Adrenal gland (tissue), 12 donors: ENCODE measurements around the gene PEF1. TPM values are rescaled to one million over a fixed set of nuclear protein-coding genes. Genes with fewer than 3 reads are reported as not detected.

Experiments
- DNase-seq, 7 donors: peaks; one replicate each; pipeline ENCODE4 v3.0.0-alpha.2; 2019 to 2020
- H3K27ac ChIP-seq, 5 donors: fragments of 200-600 bp; sonication (generic) in 4 of 5; 1 replicate in 3 of 5; 2 replicates in 2 of 5; pipeline versions ENCODE4 v1.5.1 to v1.8.0; 2016 to 2020; ENCODE audit warnings: mild to moderate bottlenecking in 1 of 5
- H3K27me3 ChIP-seq: fragments of 200-600 bp; 2 replicates; pipeline ENCODE4 v1.8.0; 2021
- H3K36me3 ChIP-seq, 2 donors: fragments of 200-600 bp; replicated peaks in 1 of 2; 1 replicate in 1 of 2; 2 replicates in 1 of 2; pipeline versions ENCODE4 v1.5.1 to v1.8.0; 2018 to 2022
- H3K4me1 ChIP-seq, 2 donors: fragments of 200-600 bp; replicated peaks in 1 of 2; 1 replicate in 1 of 2; 2 replicates in 1 of 2; pipeline versions ENCODE4 v1.5.1 to v1.8.0; 2018 to 2021
- H3K4me3 ChIP-seq, 4 donors: fragments of 200-600 bp; sonication (generic) in 3 of 4; one replicate each; pipeline ENCODE4 v1.5.1; 2016 to 2018
- H3K9me3 ChIP-seq, 3 donors: fragments of 200-600 bp; sonication (generic) in 1 of 3; replicated peaks in 1 of 3; 1 replicate in 2 of 3; 2 replicates in 1 of 3; pipeline versions ENCODE4 v1.5.1 to v1.8.0; 2016 to 2021
- POLR2A ChIP-seq, 2 donors: fragments of 450-650 bp; IDR thresholded peaks; one replicate each; pipeline ENCODE4 v1.6.1; 2017; ENCODE audit warnings: antibody characterized with exemption in 2 of 2, mild to moderate bottlenecking in 2 of 2, moderate library complexity in 1 of 2
- WGBS, 4 donors: extraction: QIAGEN DNeasy Blood & Tissue Kit in 2 of 4; methylation state at CpG; one replicate each; pipeline versions ENCODE4 v1.1.5 to v1.1.7; 2013 to 2017; 5-methylcytosine and 5-hydroxymethylcytosine counted together
- intact Hi-C, 2 donors: fragments of 100-400 bp; cut with DNase I; formaldehyde crosslinking; loops; one replicate each; pipeline versions ENCODE4 v1.14.1 to v1.15.0; 2022 to 2023
- polyA plus RNA-seq, 3 donors: library from polyadenylated mRNA; stranded (reverse); fragments of 200-250 nt in 2 of 3; fragments of 350-450 nt in 1 of 3; fragmentation: Illumina TruSeq in 1 of 3; extraction: RNeasy Lipid Tissue Mini Kit (QIAGEN cat#74804) in 1 of 3; gene quantifications; one replicate each; pipeline ENCODE4 v1.2.3, GENCODE V29; 2013 to 2014
- total RNA-seq, 9 donors: library from RNA; depleted of rRNA in 4 of 9; stranded (reverse); fragments of >200 nt in 4 of 9; fragments of 120-200 nt in 1 of 9; fragmentation: NEBNext Ultra II Directional in 1 of 9; extraction: Animal tissue kit (Norgen Biotek cat#: 25700) in 1 of 9; gene quantifications; one replicate each; pipeline versions ENCODE4 v1.1.0 to v1.2.4, GENCODE V29; 2013 to 2023
- TF ChIP-seq, protein P1 (sequence below), 6 experiments: fragments of 450-650 bp in 4 of 6; fragments of 200-600 bp in 2 of 6; sonication (generic) in 1 of 6; IDR thresholded peaks; 1 replicate in 5 of 6; 2 replicates in 1 of 6; pipeline versions ENCODE4 v1.5.1 to v1.8.0; 2016 to 2021; ENCODE audit warnings: antibody characterized with exemption in 6 of 6, mild to moderate bottlenecking in 2 of 6, moderate library complexity in 1 of 6
- donor health status: healthy with polysubstance abuse.
- donor health status: Bipolar disorder and iron deficiency.
- donor health status: DM: yes; HTN: yes; CAD: no.
- donor health status: DM: no; HTN: no; CAD: no.
- donor health status: DM: no; HTN: no; CAD: no.
- donor health status: DM: yes; HTN: yes; CAD: no.

PEF1 gene
- total and polyA plus RNA-seq, 12 donors: 58.2 to 132 (median 86.2) TPM

DNA sequence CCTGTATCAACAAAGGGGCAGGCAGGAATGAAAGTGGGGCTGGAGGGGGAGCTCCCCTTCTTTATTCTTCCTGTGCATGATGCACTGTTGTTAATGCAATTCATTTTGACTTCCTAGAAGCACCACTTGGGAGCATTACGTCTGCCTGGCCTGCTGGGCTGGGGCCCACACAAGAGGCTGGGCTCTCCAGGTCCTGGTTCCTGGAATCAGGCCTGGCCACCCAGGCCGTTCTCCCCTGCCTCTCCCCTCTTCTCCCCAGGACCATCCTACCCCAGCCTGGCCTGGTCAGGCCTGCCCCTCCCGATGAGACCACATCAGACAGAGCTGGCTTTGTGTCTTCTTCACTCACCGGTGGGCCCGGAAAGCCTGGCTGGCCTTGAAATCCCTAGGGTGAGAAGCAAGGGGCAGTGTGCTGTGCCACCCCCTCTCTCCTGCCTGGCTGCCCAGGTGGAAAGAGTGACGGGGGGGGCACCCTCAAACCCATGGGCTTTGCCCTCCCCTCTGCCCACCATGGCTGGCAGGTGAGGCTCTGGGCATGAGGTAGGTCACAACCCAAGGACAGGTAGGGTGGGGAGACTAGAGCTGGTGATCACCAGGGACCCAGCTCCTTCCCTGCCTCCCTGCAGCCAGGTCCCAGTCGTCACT is 20.7 kb upstream of the PEF1 start:
- H3K27ac ChIP-seq: peak overlapping the region in 2 of 5 donors; percentile 26 to 61
- intact Hi-C loops: loop anchor here (2.0 to 10.0 kb wide), 4 partner anchors 49 to 299 kb away; no protein-coding TSS in a partner anchor
- H3K27me3 ChIP-seq: no peaks in the 10 kb centered on the region
- no peak for DNase-seq
- no peaks in the 10 kb centered on the region for H3K9me3 ChIP-seq
- H3K36me3 ChIP-seq: no peaks in the 10 kb centered on the region
- 59 to 79% (median 73%) methylated on average over 6 to 7 of the region's 7 CpGs for WGBS, 4 donors
- TF ChIP-seq, protein P1, sequence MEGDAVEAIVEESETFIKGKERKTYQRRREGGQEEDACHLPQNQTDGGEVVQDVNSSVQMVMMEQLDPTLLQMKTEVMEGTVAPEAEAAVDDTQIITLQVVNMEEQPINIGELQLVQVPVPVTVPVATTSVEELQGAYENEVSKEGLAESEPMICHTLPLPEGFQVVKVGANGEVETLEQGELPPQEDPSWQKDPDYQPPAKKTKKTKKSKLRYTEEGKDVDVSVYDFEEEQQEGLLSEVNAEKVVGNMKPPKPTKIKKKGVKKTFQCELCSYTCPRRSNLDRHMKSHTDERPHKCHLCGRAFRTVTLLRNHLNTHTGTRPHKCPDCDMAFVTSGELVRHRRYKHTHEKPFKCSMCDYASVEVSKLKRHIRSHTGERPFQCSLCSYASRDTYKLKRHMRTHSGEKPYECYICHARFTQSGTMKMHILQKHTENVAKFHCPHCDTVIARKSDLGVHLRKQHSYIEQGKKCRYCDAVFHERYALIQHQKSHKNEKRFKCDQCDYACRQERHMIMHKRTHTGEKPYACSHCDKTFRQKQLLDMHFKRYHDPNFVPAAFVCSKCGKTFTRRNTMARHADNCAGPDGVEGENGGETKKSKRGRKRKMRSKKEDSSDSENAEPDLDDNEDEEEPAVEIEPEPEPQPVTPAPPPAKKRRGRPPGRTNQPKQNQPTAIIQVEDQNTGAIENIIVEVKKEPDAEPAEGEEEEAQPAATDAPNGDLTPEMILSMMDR (IDR thresholded peaks at IDR 0.05): no peak
- TF ChIP-seq POLR2A (IDR thresholded peaks at IDR 0.05): no peak
- no peak overlapping the region for H3K4me3 ChIP-seq
- H3K4me1 ChIP-seq: peaks cover 6 to 10% of the 10 kb centered on the region in 2 donors

DNA sequence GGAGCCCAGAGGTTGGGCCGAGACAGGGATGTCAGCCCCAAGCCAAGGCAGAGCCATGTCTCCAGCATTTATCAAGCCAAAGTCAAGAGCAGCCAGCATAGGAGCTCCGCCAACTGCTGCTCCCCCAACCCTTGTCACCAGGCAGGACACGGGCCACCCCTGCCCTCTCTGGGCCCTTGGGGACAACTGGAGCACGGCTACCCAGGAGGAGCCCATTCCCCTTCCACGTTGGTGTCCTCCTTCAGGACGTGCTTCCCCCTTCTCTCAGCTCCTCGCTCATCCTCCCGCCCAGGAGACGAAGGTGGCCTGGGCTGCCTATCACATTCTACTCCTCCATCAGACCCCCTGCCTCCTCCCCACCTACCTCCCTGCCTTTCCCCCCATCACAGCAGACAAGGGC is 19.9 kb upstream of the PEF1 start:
- no peaks in the 10 kb centered on the region for H3K9me3 ChIP-seq
- TF ChIP-seq POLR2A (IDR thresholded peaks at IDR 0.05): no peak
- TF ChIP-seq, protein P1 (IDR thresholded peaks at IDR 0.05): no peak
- intact Hi-C loops: loop anchor here (2.0 to 10.0 kb wide), 5 partner anchors 50 to 300 kb away; no protein-coding TSS in a partner anchor
- WGBS, 4 donors: 73 to 80% (median 79%) methylated on average over 8 to 9 of the region's 9 CpGs
- peaks cover 0 to 2% of the 10 kb centered on the region in 2 donors for H3K4me1 ChIP-seq
- no peaks in the 10 kb centered on the region for H3K27me3 ChIP-seq
- H3K36me3 ChIP-seq: no peaks in the 10 kb centered on the region
- DNase-seq: no peak
- H3K27ac ChIP-seq: no peak overlapping the region
- no peak overlapping the region for H3K4me3 ChIP-seq

DNA sequence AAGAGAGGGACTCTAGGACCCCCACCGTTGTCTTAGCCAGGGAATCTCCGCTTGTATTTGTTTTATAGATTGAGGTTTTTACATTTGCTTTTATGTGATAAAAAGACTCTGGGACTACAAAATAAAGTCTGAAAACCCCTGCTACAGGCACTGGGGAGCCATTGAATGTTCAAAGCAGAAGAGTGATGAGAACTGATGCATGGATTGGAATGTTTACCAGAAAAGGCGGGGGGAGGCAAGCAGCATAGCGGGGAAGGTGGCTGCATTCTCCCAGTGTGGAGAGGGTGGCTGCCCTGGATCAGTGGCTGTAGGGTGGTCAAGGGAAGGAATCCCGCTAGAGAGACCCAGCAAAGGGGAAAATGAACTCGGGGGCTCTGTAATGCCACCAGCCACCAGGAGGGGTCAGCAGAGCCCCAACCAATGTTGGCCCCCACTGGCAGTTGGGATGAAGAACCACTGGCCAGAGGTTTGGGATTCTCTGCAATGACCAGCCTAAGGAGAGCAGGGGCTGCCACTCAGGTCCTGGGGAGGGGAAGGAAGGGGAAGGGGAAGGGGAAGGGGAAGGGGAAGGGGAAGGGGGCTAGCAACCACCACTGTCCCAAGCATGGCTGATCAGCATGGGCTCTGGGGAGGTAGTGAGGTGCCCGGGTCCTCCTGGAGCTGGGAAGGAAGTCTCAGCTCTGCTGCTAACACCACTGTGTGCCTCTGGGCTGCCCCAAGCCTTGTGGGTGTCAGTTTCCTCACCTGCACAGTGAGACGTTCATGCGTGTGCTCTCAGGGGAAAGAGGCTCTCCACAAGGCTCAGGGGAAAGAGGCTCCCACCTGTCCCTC is 19.2 kb upstream of the PEF1 start:
- Histone ChIP-seq H3K9me3 (no peaks in the 10 kb centered on the region), H3K27ac (no peak overlapping the region), H3K4me1 (no peaks in the 10 kb centered on the region), H3K36me3 (no peaks in the 10 kb centered on the region), H3K4me3 (no peak overlapping the region), H3K27me3 (no peaks in the 10 kb centered on the region)
- 34 to 43% (median 38%) methylated on average over 7 to 9 of the region's 9 CpGs for WGBS, 4 donors
- TF ChIP-seq, protein P1 (IDR thresholded peaks at IDR 0.05): peak; percentile 86 to 99 (median 95)
- TF ChIP-seq POLR2A (IDR thresholded peaks at IDR 0.05): no peak
- intact Hi-C loops: loop anchor here (2.0 to 10.0 kb wide), 5 partner anchors 51 to 301 kb away; no protein-coding TSS in a partner anchor
- DNase-seq: peak; percentile 34 to 79 (median 62)

DNA sequence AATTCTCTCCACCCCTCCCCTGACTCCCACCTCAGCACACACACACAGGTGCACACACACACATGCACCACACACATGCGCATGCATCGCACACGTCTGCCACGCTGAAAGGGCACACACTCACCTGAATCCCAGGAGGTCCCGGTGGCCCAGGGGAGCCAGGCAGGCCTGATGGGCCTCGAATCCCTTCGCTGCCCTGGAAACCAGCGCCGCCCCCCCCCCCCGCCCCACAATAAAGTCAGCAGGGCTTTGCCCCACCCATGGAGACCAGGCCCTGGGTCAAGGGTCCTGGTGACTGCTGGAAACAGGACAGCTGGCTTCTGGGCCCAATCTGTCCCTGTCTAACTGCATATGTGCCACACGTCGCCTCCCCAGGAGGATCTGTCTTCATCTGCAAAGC is 17.8 kb upstream of the PEF1 start:
- Histone ChIP-seq H3K36me3 (no peaks in the 10 kb centered on the region), H3K4me3 (no peak overlapping the region), H3K4me1 (no peaks in the 10 kb centered on the region), H3K27me3 (no peaks in the 10 kb centered on the region), H3K27ac (no peak overlapping the region), H3K9me3 (no peaks in the 10 kb centered on the region)
- 76 to 89% (median 83%) methylated on average over 8 to 12 of the region's 12 CpGs for WGBS, 4 donors
- TF ChIP-seq, protein P1 (IDR thresholded peaks at IDR 0.05): no peak
- no peak for TF ChIP-seq POLR2A (IDR thresholded peaks at IDR 0.05)
- DNase-seq: no peak
- intact Hi-C loops: loop anchor here (5.0 to 10.0 kb wide), 3 partner anchors 52 to 302 kb away; no protein-coding TSS in a partner anchor
